Liver (tissue), 9 donors: ENCODE results near the gene CSNK1G1. TPM values are rescaled to one million over a fixed set of nuclear protein-coding genes. Genes with fewer than 3 reads are reported as not detected.
"Not testable (repeated sequence)": the region's sequence is repeated elsewhere in the genome, so short reads cannot be mapped to it uniquely, and the experiment has no call there.

Source experiments
- DNase-seq: peaks from one replicate; pipeline ENCODE4 v3.0.0-alpha.2; 2017; ENCODE audit warnings: low spot score
- H3K27ac ChIP-seq, 2 donors: one replicate each; pipeline ENCODE4 v1.7.0; 2013; ENCODE audit warnings: inconsistent platforms in 2 of 2, low read length in 2 of 2, control low read depth in 1 of 2, low read depth in 1 of 2, mild to moderate bottlenecking in 1 of 2
- H3K27me3 ChIP-seq, 4 donors: one replicate each; pipeline versions ENCODE4 v1.6.1 to v1.7.0; 2013; ENCODE audit warnings: low read length in 3 of 4, inconsistent platforms in 1 of 4, mild to moderate bottlenecking in 1 of 4, moderate library complexity in 1 of 4; ENCODE audit not compliant: control insufficient read depth in 4 of 4, insufficient read depth in 4 of 4
- H3K36me3 ChIP-seq, 4 donors: one replicate each; pipeline versions ENCODE4 v1.6.1 to v1.7.0; 2013; ENCODE audit warnings: low read length in 3 of 4, mild to moderate bottlenecking in 3 of 4, low read depth in 1 of 4, moderate library complexity in 1 of 4; ENCODE audit not compliant: control insufficient read depth in 4 of 4, insufficient read depth in 3 of 4
- H3K4me1 ChIP-seq, 4 donors: one replicate each; pipeline versions ENCODE4 v1.6.1 to v1.7.0; 2013; ENCODE audit warnings: low read length in 3 of 4, mild to moderate bottlenecking in 3 of 4, moderate library complexity in 1 of 4; ENCODE audit not compliant: control insufficient read depth in 4 of 4, insufficient read depth in 4 of 4
- H3K4me3 ChIP-seq, 3 donors: one replicate each; pipeline versions ENCODE4 v1.6.1 to v1.7.0; 2013; ENCODE audit warnings: low read length in 3 of 3, control low read depth in 1 of 3, low read depth in 1 of 3, mild to moderate bottlenecking in 1 of 3
- H3K9ac ChIP-seq, 2 donors: one replicate each; pipeline ENCODE4 v1.7.0; 2013; ENCODE audit warnings: low read length in 2 of 2, mild to moderate bottlenecking in 2 of 2, moderate library complexity in 2 of 2, control low read depth in 1 of 2, low read depth in 1 of 2
- H3K9me3 ChIP-seq, 4 donors: one replicate each; pipeline versions ENCODE4 v1.6.1 to v1.7.0; 2013; ENCODE audit warnings: low read length in 3 of 4; ENCODE audit not compliant: control insufficient read depth in 4 of 4
- EGR1 ChIP-seq, 2 donors: IDR thresholded peaks; 2 replicates each; pipeline ENCODE4 v1.6.1; 2016 to 2018; ENCODE audit warnings: antibody characterized with exemption in 2 of 2, low read depth in 2 of 2
- FOXA2 ChIP-seq: IDR thresholded peaks from 2 replicates; pipeline ENCODE4 v1.6.1; 2016; ENCODE audit warnings: antibody characterized with exemption
- GABPA ChIP-seq, 2 donors: IDR thresholded peaks in 1 of 2; conservative IDR thresholded peaks in 1 of 2; 2 replicates each; pipeline ENCODE4 v1.6.1; 2016; ENCODE audit warnings: antibody characterized with exemption in 2 of 2, mild to moderate bottlenecking in 1 of 2, moderate library complexity in 1 of 2
- HNF4A ChIP-seq, 2 donors: conservative IDR thresholded peaks; 2 replicates each; pipeline ENCODE4 v1.6.1; 2016; ENCODE audit warnings: antibody characterized with exemption in 2 of 2, mild to moderate bottlenecking in 2 of 2
- HNF4G ChIP-seq: IDR thresholded peaks from 2 replicates; pipeline ENCODE4 v1.6.1; 2016; ENCODE audit warnings: antibody characterized with exemption
- JUND ChIP-seq, 2 donors: IDR thresholded peaks; 2 replicates each; pipeline ENCODE4 v1.6.1; 2016; ENCODE audit warnings: antibody characterized with exemption in 2 of 2
- MAX ChIP-seq: IDR thresholded peaks from 2 replicates; pipeline ENCODE4 v1.6.1; 2016; ENCODE audit warnings: antibody characterized with exemption
- RXRA ChIP-seq, 2 donors: IDR thresholded peaks; 2 replicates each; pipeline ENCODE4 v1.6.1; 2017 to 2018; ENCODE audit warnings: antibody characterized with exemption in 2 of 2, mild to moderate bottlenecking in 1 of 2
- SP1 ChIP-seq: IDR thresholded peaks from 2 replicates; pipeline ENCODE4 v1.6.1; 2018; ENCODE audit warnings: antibody characterized with exemption, mild to moderate bottlenecking
- TAF1 ChIP-seq: conservative IDR thresholded peaks from 2 replicates; pipeline ENCODE4 v1.6.1; 2016; ENCODE audit warnings: antibody characterized with exemption, mild to moderate bottlenecking
- YY1 ChIP-seq: IDR thresholded peaks from 2 replicates; pipeline ENCODE4 v1.6.1; 2016; ENCODE audit warnings: antibody characterized with exemption, mild to moderate bottlenecking
- WGBS: extraction: QIAGEN DNeasy Blood & Tissue Kit; methylation state at CpG from one replicate; pipeline ENCODE4 v1.1.7; 2013; 5-methylcytosine and 5-hydroxymethylcytosine counted together
- polyA plus RNA-seq, 2 donors: library from polyadenylated mRNA; stranded (reverse) in 1 of 2; unstranded in 1 of 2; fragments of 200-250 nt in 1 of 2; fragments of >200 nt in 1 of 2; fragmentation: Nextera tagmentation in 1 of 2; extraction: Ambion mirVana in 1 of 2; gene quantifications; one replicate each; pipeline versions ENCODE4 v1.2.1 to v1.2.3, GENCODE V29; 2013 to 2015
- total RNA-seq, 2 donors: library from RNA; depleted of rRNA; stranded (reverse); fragments of >200 nt; gene quantifications; one replicate each; pipeline ENCODE4 v1.2.3, GENCODE V29; 2014
- TF ChIP-seq, protein P1 (sequence below): fragments of 150-350 bp; IDR thresholded peaks from 2 replicates; pipeline ENCODE4 v1.5.1; 2017; ENCODE audit warnings: improper control_type of control experiment, low read depth, low read length; ENCODE audit not compliant: missing input control
- TF ChIP-seq, protein P2 (sequence below): IDR thresholded peaks from 2 replicates; pipeline ENCODE4 v1.6.1; 2016; ENCODE audit warnings: antibody characterized with exemption
- donor health status: healthy.
- donor health status: healthy.
- donor health status: healthy.
- donor health status: healthy.
- donor health status: healthy.

Gene CSNK1G1
- total and polyA plus RNA-seq, 4 donors: 1.7 to 9.1 (median 5.8) TPM

- 88% methylated on average over 9 of the region's 9 CpGs for WGBS
- Histone ChIP-seq H3K4me3 (no peak overlapping the region), H3K9me3 (no peaks in the 10 kb centered on the region), H3K4me1 (no peaks in the 10 kb centered on the region), H3K27ac (no peak overlapping the region), H3K27me3 (no peaks in the 10 kb centered on the region), H3K36me3 (no peaks in the 10 kb centered on the region), H3K9ac (no peak overlapping the region)
- DNase-seq: no peak
- TF ChIP-seq SP1 (no peak), GABPA (IDR thresholded peaks at IDR 0.05 in 1 of 2, conservative IDR thresholded peaks at IDR 0.05 in 1 of 2) (no peak), JUND (IDR thresholded peaks at IDR 0.05) (no peak), FOXA2 (no peak), HNF4A (conservative IDR thresholded peaks at IDR 0.05) (no peak), HNF4G (no peak), RXRA (IDR thresholded peaks at IDR 0.05) (no peak), EGR1 (IDR thresholded peaks at IDR 0.05; ENCODE audit: low read depth in 2 of 2) (no peak), TAF1 (no peak), MAX (no peak)
- TF ChIP-seq, protein P1, sequence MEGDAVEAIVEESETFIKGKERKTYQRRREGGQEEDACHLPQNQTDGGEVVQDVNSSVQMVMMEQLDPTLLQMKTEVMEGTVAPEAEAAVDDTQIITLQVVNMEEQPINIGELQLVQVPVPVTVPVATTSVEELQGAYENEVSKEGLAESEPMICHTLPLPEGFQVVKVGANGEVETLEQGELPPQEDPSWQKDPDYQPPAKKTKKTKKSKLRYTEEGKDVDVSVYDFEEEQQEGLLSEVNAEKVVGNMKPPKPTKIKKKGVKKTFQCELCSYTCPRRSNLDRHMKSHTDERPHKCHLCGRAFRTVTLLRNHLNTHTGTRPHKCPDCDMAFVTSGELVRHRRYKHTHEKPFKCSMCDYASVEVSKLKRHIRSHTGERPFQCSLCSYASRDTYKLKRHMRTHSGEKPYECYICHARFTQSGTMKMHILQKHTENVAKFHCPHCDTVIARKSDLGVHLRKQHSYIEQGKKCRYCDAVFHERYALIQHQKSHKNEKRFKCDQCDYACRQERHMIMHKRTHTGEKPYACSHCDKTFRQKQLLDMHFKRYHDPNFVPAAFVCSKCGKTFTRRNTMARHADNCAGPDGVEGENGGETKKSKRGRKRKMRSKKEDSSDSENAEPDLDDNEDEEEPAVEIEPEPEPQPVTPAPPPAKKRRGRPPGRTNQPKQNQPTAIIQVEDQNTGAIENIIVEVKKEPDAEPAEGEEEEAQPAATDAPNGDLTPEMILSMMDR: no peak
- TF ChIP-seq, protein P2, sequence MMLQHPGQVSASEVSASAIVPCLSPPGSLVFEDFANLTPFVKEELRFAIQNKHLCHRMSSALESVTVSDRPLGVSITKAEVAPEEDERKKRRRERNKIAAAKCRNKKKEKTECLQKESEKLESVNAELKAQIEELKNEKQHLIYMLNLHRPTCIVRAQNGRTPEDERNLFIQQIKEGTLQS: no peak
Measured at GRCh38 chr15:64333986-64334929, 21.7 kb downstream of the CSNK1G1 start.

DNA sequence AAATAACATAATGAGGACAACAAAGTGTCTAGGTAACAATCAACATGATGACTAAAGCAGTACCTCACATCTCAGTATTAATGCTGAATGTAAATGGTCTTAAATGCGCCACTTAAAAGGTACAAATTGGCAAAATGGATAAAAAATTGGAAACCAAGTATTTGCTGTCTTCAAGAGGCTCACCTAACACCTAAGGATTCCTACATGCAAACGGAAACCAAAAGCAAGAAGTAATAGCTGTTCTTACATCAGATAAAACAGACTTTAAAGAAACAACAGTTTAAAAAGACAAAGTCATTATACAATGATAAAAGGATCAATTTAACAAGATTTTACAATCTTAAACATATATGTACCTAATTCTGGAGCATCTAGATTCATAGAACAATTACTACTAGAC is 22.5 kb downstream of the CSNK1G1 start:
- TF ChIP-seq RXRA (IDR thresholded peaks at IDR 0.05) (no peak), YY1 (no peak)
- TF ChIP-seq, protein P1: no peak
- Histone ChIP-seq H3K36me3 (no peaks in the 10 kb centered on the region), H3K4me1 (no peaks in the 10 kb centered on the region), H3K27me3 (no peaks in the 10 kb centered on the region), H3K9me3 (no peaks in the 10 kb centered on the region), H3K9ac (no peak overlapping the region), H3K4me3 (no peak overlapping the region), H3K27ac (no peak overlapping the region)
- WGBS: 98% methylated on average over 2 of the region's 2 CpGs
- no peak for DNase-seq

DNA sequence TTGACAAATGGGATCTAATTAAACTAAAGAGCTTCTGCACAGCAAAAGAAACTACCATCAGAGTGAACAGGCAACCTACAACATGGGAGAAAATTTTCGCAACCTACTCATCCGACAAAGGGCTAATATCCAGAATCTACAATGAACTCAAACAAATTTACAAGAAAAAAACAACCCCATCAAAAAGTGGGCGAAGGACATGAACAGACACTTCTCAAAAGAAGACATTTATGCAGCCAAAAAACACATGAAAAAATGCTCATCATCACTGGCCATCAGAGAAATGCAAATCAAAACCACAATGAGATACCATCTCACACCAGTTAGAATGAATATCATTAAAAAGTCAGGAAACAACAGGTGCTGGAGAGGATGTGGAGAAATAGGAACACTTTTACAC is 24.3 kb downstream of the CSNK1G1 start:
- H3K9me3 ChIP-seq, H3K27me3 ChIP-seq, DNase-seq, H3K27ac ChIP-seq, H3K4me1 ChIP-seq, H3K9ac ChIP-seq, H3K4me3 ChIP-seq, H3K36me3 ChIP-seq: not testable (repeated sequence)
- WGBS: 58% methylated on average over 2 of the region's 3 CpGs

- H3K27me3 ChIP-seq, H3K9ac ChIP-seq, DNase-seq, H3K4me1 ChIP-seq, H3K36me3 ChIP-seq, H3K4me3 ChIP-seq, H3K9me3 ChIP-seq, H3K27ac ChIP-seq: not testable (repeated sequence)
- 67% methylated on average over 3 of the region's 15 CpGs for WGBS
Measured at GRCh38 chr15:64326975-64327374, 29.0 kb downstream of the CSNK1G1 start.

GRCh38 chr15:64326458-64326857 is 29.5 kb downstream of the CSNK1G1 start:
- H3K27ac ChIP-seq, H3K9ac ChIP-seq, H3K27me3 ChIP-seq, H3K9me3 ChIP-seq, DNase-seq, H3K36me3 ChIP-seq, H3K4me1 ChIP-seq, H3K4me3 ChIP-seq: not testable (repeated sequence)
- 88% methylated on average over 11 of the region's 20 CpGs for WGBS
